Endothelial cell of umbilical vein (primary cell): ENCODE results near the gene GRAMD1B. TPM values are rescaled to one million over a fixed set of nuclear protein-coding genes. Genes with fewer than 3 reads are reported as not detected.

ENCODE experiments used
- BruUV-seq: library from RNA; stranded (reverse); fragments of 400-500 nt; replicated peaks from 2 replicates; lab custom pipeline; 2021; lab: Mats Ljungman, UMichigan
- CTCF ChIA-PET: fragments of 300-600, 350-600 bp; sonication (Branson Sonifier 250); formaldehyde crosslinking; loops from one replicate; lab custom pipeline; 2021; ENCODE audit warnings: antibody characterized with exemption, inconsistent platforms; lab: Charles Lee
- POLR2A ChIA-PET: fragments of 300-600, 350-600 bp; sonication (Branson Sonifier 250); formaldehyde crosslinking; loops from one replicate; lab custom pipeline; 2021; ENCODE audit warnings: antibody characterized with exemption, inconsistent platforms; lab: Charles Lee
- DNase-seq: peaks from one replicate; pipeline ENCODE4 v3.0.0-alpha.2; 2011; ENCODE audit warnings: low read depth, low spot score
- FAIRE-seq: peaks from 2 replicates; lab custom pipeline; 2011; peaks lifted over from hg19 to GRCh38; lab: Jason Lieb, UNC
- H2AFZ ChIP-seq: 2 replicates; pipeline ENCODE4 v1.6.0; 2012; ENCODE audit warnings: low read depth, low read length, control low read depth, inconsistent platforms
- H3K27ac ChIP-seq: 2 replicates; pipeline ENCODE4 v1.5.1; 2011; ENCODE audit warnings: low read depth, mild to moderate bottlenecking, control low read depth, low read length, moderate library complexity; ENCODE audit not compliant: insufficient read depth
- H3K27me3 ChIP-seq, 2 experiments: 2 replicates each; pipeline versions ENCODE4 v1.6.0 to v1.6.1; 2011; ENCODE audit warnings: low read length in 2 of 2, mixed read lengths in 1 of 2; ENCODE audit not compliant: control insufficient read depth in 2 of 2, insufficient read depth in 2 of 2
- H3K36me3 ChIP-seq, 2 experiments: 2 replicates in 1 of 2; 3 replicates in 1 of 2; pipeline ENCODE4 v1.5.1; 2011; ENCODE audit warnings: low read length in 2 of 2, mild to moderate bottlenecking in 1 of 2, moderate library complexity in 1 of 2; ENCODE audit not compliant: control insufficient read depth in 2 of 2, insufficient read depth in 2 of 2; ENCODE audit errors: extremely low read depth in 1 of 2
- H3K4me1 ChIP-seq: 3 replicates; pipeline ENCODE4 v1.5.1; 2011; ENCODE audit warnings: mild to moderate bottlenecking, low read length; ENCODE audit not compliant: control insufficient read depth, insufficient read depth; ENCODE audit errors: extremely low read depth
- H3K4me2 ChIP-seq: 2 replicates; pipeline ENCODE4 v1.6.1; 2011; ENCODE audit warnings: low read length, control low read depth, mixed read lengths; ENCODE audit not compliant: insufficient read depth
- H3K4me3 ChIP-seq, 3 experiments: fragments of 200-600 bp in 1 of 3; sonication (generic), shearing (Covaris generic) in 1 of 3; replicated peaks in 1 of 3; 2 replicates each; pipeline ENCODE4 v1.5.1; 2011 to 2016; ENCODE audit warnings: control low read depth in 3 of 3, low read length in 3 of 3, mild to moderate bottlenecking in 2 of 3, inconsistent platforms in 1 of 3, low read depth in 1 of 3, moderate library complexity in 1 of 3; ENCODE audit not compliant: insufficient read depth in 1 of 3
- H3K79me2 ChIP-seq: 2 replicates; pipeline ENCODE4 v1.6.0; 2012; ENCODE audit warnings: low read length, inconsistent platforms; ENCODE audit not compliant: control insufficient read depth, insufficient read depth
- H3K9ac ChIP-seq: replicated peaks from 2 replicates; pipeline ENCODE3; 2011; ENCODE audit warnings: low read length, control low read depth; ENCODE audit not compliant: insufficient read depth; ENCODE audit errors: extremely low read depth
- H3K9me1 ChIP-seq: replicated peaks from 3 replicates; pipeline ENCODE4 v1.6.0; 2011; ENCODE audit warnings: mild to moderate bottlenecking, low read length; ENCODE audit not compliant: control insufficient read depth, insufficient read depth; ENCODE audit errors: extremely low read depth
- H3K9me3 ChIP-seq: replicated peaks from 2 replicates; pipeline ENCODE4 v1.5.1; 2012; ENCODE audit warnings: low read length, inconsistent platforms; ENCODE audit not compliant: control insufficient read depth, insufficient read depth
- H4K20me1 ChIP-seq: replicated peaks from 2 replicates; pipeline ENCODE3; 2011; ENCODE audit warnings: mild to moderate bottlenecking, low read length; ENCODE audit not compliant: control insufficient read depth, insufficient read depth; ENCODE audit errors: extremely low read depth
- EZH2 ChIP-seq: IDR thresholded peaks from 2 replicates; pipeline ENCODE4 v1.6.1; 2012; ENCODE audit warnings: borderline replicate concordance, low read depth, mild to moderate bottlenecking, moderate library complexity, low read length, inconsistent platforms; ENCODE audit not compliant: severe bottlenecking
- FOS ChIP-seq: IDR thresholded peaks from 2 replicates; pipeline ENCODE4 v1.6.1; 2011; ENCODE audit warnings: mild to moderate bottlenecking, low read length, moderate library complexity, borderline replicate concordance; ENCODE audit not compliant: insufficient read depth
- GATA2 ChIP-seq: IDR thresholded peaks from 2 replicates; pipeline ENCODE4 v1.7.0; 2011; ENCODE audit warnings: low read depth, mild to moderate bottlenecking, moderate library complexity, mixed read lengths, low read length; ENCODE audit not compliant: insufficient read length, insufficient read depth
- JUN ChIP-seq: IDR thresholded peaks from 2 replicates; pipeline ENCODE4 v1.6.1; 2011; ENCODE audit warnings: borderline replicate concordance, low read depth; ENCODE audit not compliant: insufficient read length, insufficient read depth
- MYC ChIP-seq: IDR thresholded peaks from one replicate; pipeline ENCODE4 v1.6.1; 2011; ENCODE audit warnings: mild to moderate bottlenecking, low read depth, low read length
- POLR2A ChIP-seq: IDR thresholded peaks from 2 replicates; pipeline ENCODE4 v1.6.1; 2012; ENCODE audit warnings: low read depth, mild to moderate bottlenecking, control low read depth, low read length
- POLR2AphosphoS5 ChIP-seq: IDR thresholded peaks from 2 replicates; pipeline ENCODE4 v1.6.1; 2012; ENCODE audit warnings: low read depth, mild to moderate bottlenecking, control low read depth, low read length, moderate library complexity; ENCODE audit not compliant: insufficient read depth
- dilution Hi-C: fragments of 300-500 bp; cut with MboI; formaldehyde crosslinking; loops from one replicate; pipeline ENCODE4 v1.15.0; 2019; ENCODE audit warnings: low sequenced_read_pairs; ENCODE audit not compliant: extremely low pct_ligation_motif_present
- intact Hi-C: fragments of 100-400 bp; cut with micrococcal nuclease; formaldehyde crosslinking; loops from one replicate; pipeline ENCODE4 v1.10.0; 2022
- polyA plus RNA-seq, 4 experiments: library from polyadenylated mRNA; depleted of rRNA in 3 of 4; stranded (reverse) in 3 of 4; unstranded in 1 of 4; fragments of >200 nt; gene quantifications; 2 replicates each; pipeline versions ENCODE4 v1.2.1 to v1.2.3, GENCODE V29; 2011 to 2012; ENCODE audit warnings: missing spikeins in 1 of 4
- total RNA-seq: library from RNA; stranded (reverse); gene quantifications from 2 replicates; pipeline ENCODE4 v1.2.3, GENCODE V29; 2021
- TF ChIP-seq, protein P1 (sequence below): IDR thresholded peaks from 2 replicates; pipeline ENCODE4 v1.6.1; 2011; ENCODE audit not compliant: insufficient read depth, insufficient read length
- TF ChIP-seq, protein P2 (sequence below), 2 donors: IDR thresholded peaks; 1 replicate in 1 of 2; 2 replicates in 1 of 2; pipeline ENCODE4 v1.5.1; 2011; ENCODE audit warnings: low read length in 2 of 2, mild to moderate bottlenecking in 2 of 2, moderate library complexity in 2 of 2, control low read depth in 1 of 2, inconsistent platforms in 1 of 2, low read depth in 1 of 2; ENCODE audit not compliant: insufficient read depth in 1 of 2; ENCODE audit errors: extremely low read depth in 1 of 2

Gene GRAMD1B
- total and polyA plus RNA-seq, 2 donors (not counting 3 experiments of a cell fraction or from before 2014, with no cell fraction given) = 5.1 to 11.1 TPM

- FAIRE-seq = no peak
- no peaks in the 10 kb centered on the region for H3K36me3 ChIP-seq
- no peaks in the 10 kb centered on the region for H3K27me3 ChIP-seq
- H3K4me1 ChIP-seq = no peaks in the 10 kb centered on the region
- ChIA-PET CTCF (interaction anchor here (0.8 kb wide), 1 partner anchor 12 kb away, joined by 3 read pairs; no protein-coding TSS in a partner anchor), POLR2A (no interaction called here)
- H3K4me3 ChIP-seq = no peak overlapping the region
- intact Hi-C loops = no loop called here
- dilution Hi-C loops = no loop called here
- no peaks in the 10 kb centered on the region for H3K79me2 ChIP-seq
- no peaks in the 10 kb centered on the region for H3K9me1 ChIP-seq
- no peak overlapping the region for H3K9ac ChIP-seq
- no peak overlapping the region for H3K4me2 ChIP-seq
- H3K27ac ChIP-seq = no peak overlapping the region
- no TSS peak for BruUV-seq
- H4K20me1 ChIP-seq = no peaks in the 10 kb centered on the region
- no peaks in the 10 kb centered on the region for H3K9me3 ChIP-seq
- TF ChIP-seq FOS = no peak
- TF ChIP-seq, protein P1, sequence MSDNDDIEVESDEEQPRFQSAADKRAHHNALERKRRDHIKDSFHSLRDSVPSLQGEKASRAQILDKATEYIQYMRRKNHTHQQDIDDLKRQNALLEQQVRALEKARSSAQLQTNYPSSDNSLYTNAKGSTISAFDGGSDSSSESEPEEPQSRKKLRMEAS = no peak
- no peak for TF ChIP-seq MYC
- TF ChIP-seq EZH2 = no peak
- no peak for TF ChIP-seq JUN
- no peak for TF ChIP-seq POLR2A
- no peak for TF ChIP-seq POLR2AphosphoS5
- no peak for TF ChIP-seq GATA2
- TF ChIP-seq, protein P2, sequence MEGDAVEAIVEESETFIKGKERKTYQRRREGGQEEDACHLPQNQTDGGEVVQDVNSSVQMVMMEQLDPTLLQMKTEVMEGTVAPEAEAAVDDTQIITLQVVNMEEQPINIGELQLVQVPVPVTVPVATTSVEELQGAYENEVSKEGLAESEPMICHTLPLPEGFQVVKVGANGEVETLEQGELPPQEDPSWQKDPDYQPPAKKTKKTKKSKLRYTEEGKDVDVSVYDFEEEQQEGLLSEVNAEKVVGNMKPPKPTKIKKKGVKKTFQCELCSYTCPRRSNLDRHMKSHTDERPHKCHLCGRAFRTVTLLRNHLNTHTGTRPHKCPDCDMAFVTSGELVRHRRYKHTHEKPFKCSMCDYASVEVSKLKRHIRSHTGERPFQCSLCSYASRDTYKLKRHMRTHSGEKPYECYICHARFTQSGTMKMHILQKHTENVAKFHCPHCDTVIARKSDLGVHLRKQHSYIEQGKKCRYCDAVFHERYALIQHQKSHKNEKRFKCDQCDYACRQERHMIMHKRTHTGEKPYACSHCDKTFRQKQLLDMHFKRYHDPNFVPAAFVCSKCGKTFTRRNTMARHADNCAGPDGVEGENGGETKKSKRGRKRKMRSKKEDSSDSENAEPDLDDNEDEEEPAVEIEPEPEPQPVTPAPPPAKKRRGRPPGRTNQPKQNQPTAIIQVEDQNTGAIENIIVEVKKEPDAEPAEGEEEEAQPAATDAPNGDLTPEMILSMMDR (IDR thresholded peaks at IDR 0.05; ENCODE audit: extremely low read depth in 1 of 2, insufficient read depth in 1 of 2, low read depth in 1 of 2, low read length in 2 of 2) = no peak
- no peak for DNase-seq
- no peak overlapping the region for H2AFZ ChIP-seq
These were observed 102.1 kb downstream of the GRAMD1B start for GRCh38 chr11:123532131-123532530.
